ENCODE results near the gene IVD. TPM values are rescaled to one million over a fixed set of nuclear protein-coding genes. Genes with fewer than 3 reads are reported as not detected.
A peak's percentile ranks its signal among the peaks of the same experiment; 100 is the strongest.

IVD gene
- total RNA-seq, 1 donor from 2014 or later: 106 TPM

- Histone ChIP-seq H3K27me3 (ENCODE audit: low read depth) (peaks cover 31% of the 10 kb centered on the region), H3K4me3 (no peak overlapping the region), H3K9me3 (replicated peaks) (no peaks in the 10 kb centered on the region), H3K36me3 (no peaks in the 10 kb centered on the region), H3K4me1 (peaks cover 63% of the 10 kb centered on the region), H3K27ac (replicated peaks) (no peak overlapping the region)
- intact Hi-C loops (cut with micrococcal nuclease): no loop called here
- DNase-seq: no peak
- no peak for TF ChIP-seq CTCF (IDR thresholded peaks at IDR 0.05; ENCODE audit: borderline replicate concordance)
These were observed 32.4 kb downstream of the IVD start for GRCh38 chr15:40437752-40438687.

- no peaks in the 10 kb centered on the region for H3K9me3 ChIP-seq (replicated peaks)
- H3K4me3 ChIP-seq: no peak overlapping the region
- TF ChIP-seq CTCF (IDR thresholded peaks at IDR 0.05; ENCODE audit: borderline replicate concordance): no peak
- peak overlapping the region; percentile 84 for H3K27ac ChIP-seq (replicated peaks)
- H3K27me3 ChIP-seq (ENCODE audit: low read depth): peaks cover 31% of the 10 kb centered on the region
- intact Hi-C loops (cut with micrococcal nuclease): no loop called here
- H3K36me3 ChIP-seq: no peaks in the 10 kb centered on the region
- DNase-seq: no peak
- peaks cover 70% of the 10 kb centered on the region for H3K4me1 ChIP-seq
These were observed 33.1 kb downstream of the IVD start for GRCh38 chr15:40438712-40439111.

- Histone ChIP-seq H3K27me3 (ENCODE audit: low read depth) (peaks cover 31% of the 10 kb centered on the region), H3K27ac (replicated peaks) (peak overlapping the region; percentile 84), H3K9me3 (replicated peaks) (no peaks in the 10 kb centered on the region), H3K4me1 (peaks cover 77% of the 10 kb centered on the region), H3K4me3 (peak overlapping the region; percentile 96), H3K36me3 (no peaks in the 10 kb centered on the region)
- TF ChIP-seq CTCF (IDR thresholded peaks at IDR 0.05; ENCODE audit: borderline replicate concordance): no peak
- DNase-seq: no peak
- intact Hi-C loops (cut with micrococcal nuclease): no loop called here
These were observed 33.9 kb downstream of the IVD start for GRCh38 chr15:40439461-40439959.

GRCh38 chr15:40439960-40440742 lies 34.6 kb downstream of the IVD start:
- H3K27ac ChIP-seq (replicated peaks): peak overlapping the region; percentile 84
- H3K4me1 ChIP-seq: peaks cover 84% of the 10 kb centered on the region
- no peaks in the 10 kb centered on the region for H3K9me3 ChIP-seq (replicated peaks)
- H3K27me3 ChIP-seq (ENCODE audit: low read depth): peaks cover 28% of the 10 kb centered on the region
- H3K4me3 ChIP-seq: peak overlapping the region; percentile 96
- DNase-seq: peak; percentile 42
- intact Hi-C loops (cut with micrococcal nuclease): no loop called here
- no peak for TF ChIP-seq CTCF (IDR thresholded peaks at IDR 0.05; ENCODE audit: borderline replicate concordance)
- no peaks in the 10 kb centered on the region for H3K36me3 ChIP-seq

- Histone ChIP-seq H3K27me3 (ENCODE audit: low read depth) (peaks cover 20% of the 10 kb centered on the region), H3K9me3 (replicated peaks) (no peaks in the 10 kb centered on the region), H3K27ac (replicated peaks) (peak within 1 kb of the TSS; percentile 84), H3K4me3 (peak within 1 kb of the TSS; percentile 96), H3K36me3 (no peaks in the 10 kb centered on the region), H3K4me1 (peaks cover 88% of the 10 kb centered on the region)
- DNase-seq: peak; percentile 98
- intact Hi-C loops (cut with micrococcal nuclease): no loop called here
- no peak for TF ChIP-seq CTCF (IDR thresholded peaks at IDR 0.05; ENCODE audit: borderline replicate concordance)
These were observed 35.4 kb downstream of the IVD start, which contains the start of gene BAHD1 for GRCh38 chr15:40440743-40441564. Gene BAHD1, plus strand, starts transcription at chr15:40440953. Its CDS starts 17,512 bp downstream, at chr15:40458465.

All from left ventricle myocardium inferior (tissue), 1 donor.